ENCODE data around the gene ZNF768.
A peak's percentile ranks its signal among the peaks of the same experiment; 100 is the strongest.

ZNF768 gene

GRCh38 chr16:30490210-30490609 is 36.2 kb downstream of the ZNF768 start:
- Histone ChIP-seq H3K4me3 (ENCODE audit: low read depth, low read length) (no peak overlapping the region), H3K4me1 (ENCODE audit: control insufficient read depth in 1 of 2, insufficient read depth in 2 of 2, low read length in 2 of 2) (peaks cover 0 to 4% of the 10 kb centered on the region in 2 experiments), H3K14ac (ENCODE audit: low read length) (no peak overlapping the region), H4K12ac (ENCODE audit: low read depth, low read length) (no peak overlapping the region), H4K8ac (ENCODE audit: low read depth, low read length) (no peak overlapping the region), H4K91ac (ENCODE audit: low read depth, low read length) (no peak overlapping the region), H3K4me2 (ENCODE audit: low read length) (no peak overlapping the region), H3K36me3 (ENCODE audit: control insufficient read depth in 1 of 2, insufficient read depth in 2 of 2, low read length in 2 of 2) (no peaks in the 10 kb centered on the region), H2BK12ac (ENCODE audit: low read length) (no peak overlapping the region), H3K9ac (ENCODE audit: low read length) (no peak overlapping the region), H3K23ac (ENCODE audit: low read length) (no peak overlapping the region), H3K4ac (ENCODE audit: low read depth, low read length) (no peak overlapping the region), H2AK5ac (ENCODE audit: low read length) (no peak overlapping the region), H3K27me3 (ENCODE audit: insufficient read depth, low read length) (no peaks in the 10 kb centered on the region), H2BK120ac (ENCODE audit: insufficient read depth, low read length, poor library complexity) (no peak overlapping the region), H3K27ac (ENCODE audit: low read depth, low read length) (no peak overlapping the region), H2BK5ac (ENCODE audit: low read depth, low read length, poor library complexity) (no peak overlapping the region), H3K79me1 (ENCODE audit: low read length) (no peaks in the 10 kb centered on the region), H3K79me2 (ENCODE audit: control insufficient read depth, insufficient read depth, low read length, poor library complexity) (no peaks in the 10 kb centered on the region), H3K18ac (ENCODE audit: low read length) (no peak overlapping the region), H3K9me3 (ENCODE audit: insufficient read depth, low read depth, low read length) (no peaks in the 10 kb centered on the region), H2AFZ (ENCODE audit: insufficient read depth, low read length, poor library complexity) (no peak overlapping the region)
- WGBS (ENCODE audit: extremely low coverage, insufficient coverage, insufficient read length) = no CpG with 5 or more reads among the region's 6 CpGs
- DNase-seq = no peak

GRCh38 chr16:30488764-30489605 is 37.4 kb downstream of the ZNF768 start:
- no peak overlapping the region for H3K9ac ChIP-seq (ENCODE audit: low read length)
- H3K14ac ChIP-seq (ENCODE audit: low read length) = no peak overlapping the region
- no peak overlapping the region for H4K91ac ChIP-seq (ENCODE audit: low read depth, low read length)
- H3K18ac ChIP-seq (ENCODE audit: low read length) = no peak overlapping the region
- no peak overlapping the region for H2BK5ac ChIP-seq (ENCODE audit: low read depth, low read length, poor library complexity)
- H3K4ac ChIP-seq (ENCODE audit: low read depth, low read length) = no peak overlapping the region
- H3K27ac ChIP-seq (ENCODE audit: low read depth, low read length) = no peak overlapping the region
- no peaks in the 10 kb centered on the region for H3K9me3 ChIP-seq (ENCODE audit: insufficient read depth, low read depth, low read length)
- H3K4me3 ChIP-seq (ENCODE audit: low read depth, low read length) = no peak overlapping the region
- no peak overlapping the region for H2AK5ac ChIP-seq (ENCODE audit: low read length)
- no CpG with 5 or more reads among the region's 11 CpGs for WGBS (ENCODE audit: extremely low coverage, insufficient coverage, insufficient read length)
- no peak overlapping the region for H2AFZ ChIP-seq (ENCODE audit: insufficient read depth, low read length, poor library complexity)
- H3K23ac ChIP-seq (ENCODE audit: low read length) = no peak overlapping the region
- no peak overlapping the region for H2BK120ac ChIP-seq (ENCODE audit: insufficient read depth, low read length, poor library complexity)
- no peak overlapping the region for H2BK12ac ChIP-seq (ENCODE audit: low read length)
- H3K27me3 ChIP-seq (ENCODE audit: insufficient read depth, low read length) = no peaks in the 10 kb centered on the region
- H3K4me2 ChIP-seq (ENCODE audit: low read length) = no peak overlapping the region
- no peaks in the 10 kb centered on the region for H3K79me2 ChIP-seq (ENCODE audit: control insufficient read depth, insufficient read depth, low read length, poor library complexity)
- H4K8ac ChIP-seq (ENCODE audit: low read depth, low read length) = no peak overlapping the region
- H3K36me3 ChIP-seq (ENCODE audit: control insufficient read depth in 1 of 2, insufficient read depth in 2 of 2, low read length in 2 of 2) = no peaks in the 10 kb centered on the region
- H3K4me1 ChIP-seq (ENCODE audit: control insufficient read depth in 1 of 2, insufficient read depth in 2 of 2, low read length in 2 of 2) = peaks cover 0 to 4% of the 10 kb centered on the region in 2 experiments
- peak; percentile 84 to 86 for DNase-seq
- no peak overlapping the region for H4K12ac ChIP-seq (ENCODE audit: low read depth, low read length)
- no peaks in the 10 kb centered on the region for H3K79me1 ChIP-seq (ENCODE audit: low read length)

- Histone ChIP-seq H2AFZ (ENCODE audit: insufficient read depth, low read length, poor library complexity) (no peak overlapping the region), H3K4ac (ENCODE audit: low read depth, low read length) (no peak overlapping the region), H3K4me2 (ENCODE audit: low read length) (no peak overlapping the region), H3K36me3 (ENCODE audit: control insufficient read depth in 1 of 2, insufficient read depth in 2 of 2, low read length in 2 of 2) (no peaks in the 10 kb centered on the region), H3K4me1 (ENCODE audit: control insufficient read depth in 1 of 2, insufficient read depth in 2 of 2, low read length in 2 of 2) (peaks cover 0 to 4% of the 10 kb centered on the region in 2 experiments), H3K27ac (ENCODE audit: low read depth, low read length) (no peak overlapping the region), H4K8ac (ENCODE audit: low read depth, low read length) (no peak overlapping the region), H2BK120ac (ENCODE audit: insufficient read depth, low read length, poor library complexity) (no peak overlapping the region), H3K9me3 (ENCODE audit: insufficient read depth, low read depth, low read length) (no peaks in the 10 kb centered on the region), H3K18ac (ENCODE audit: low read length) (no peak overlapping the region), H2BK12ac (ENCODE audit: low read length) (no peak overlapping the region), H3K9ac (ENCODE audit: low read length) (no peak overlapping the region), H3K79me2 (ENCODE audit: control insufficient read depth, insufficient read depth, low read length, poor library complexity) (no peaks in the 10 kb centered on the region), H3K14ac (ENCODE audit: low read length) (no peak overlapping the region), H2AK5ac (ENCODE audit: low read length) (no peak overlapping the region), H4K91ac (ENCODE audit: low read depth, low read length) (no peak overlapping the region), H3K23ac (ENCODE audit: low read length) (no peak overlapping the region), H3K79me1 (ENCODE audit: low read length) (no peaks in the 10 kb centered on the region), H4K12ac (ENCODE audit: low read depth, low read length) (no peak overlapping the region), H3K27me3 (ENCODE audit: insufficient read depth, low read length) (no peaks in the 10 kb centered on the region), H2BK5ac (ENCODE audit: low read depth, low read length, poor library complexity) (no peak overlapping the region), H3K4me3 (ENCODE audit: low read depth, low read length) (no peak overlapping the region)
- no peak for DNase-seq
- WGBS (ENCODE audit: extremely low coverage, insufficient coverage, insufficient read length) = no CpG with 5 or more reads among the region's 7 CpGs
Measured at GRCh38 chr16:30485818-30486436, 40.4 kb downstream of the ZNF768 start.

GRCh38 chr16:30484887-30485286 is 41.5 kb downstream of the ZNF768 start:
- Histone ChIP-seq H2BK12ac (ENCODE audit: low read length) (no peak overlapping the region), H2AFZ (ENCODE audit: insufficient read depth, low read length, poor library complexity) (no peak overlapping the region), H2BK120ac (ENCODE audit: insufficient read depth, low read length, poor library complexity) (no peak overlapping the region), H2AK5ac (ENCODE audit: low read length) (no peak overlapping the region), H3K4me2 (ENCODE audit: low read length) (no peak overlapping the region), H3K79me2 (ENCODE audit: control insufficient read depth, insufficient read depth, low read length, poor library complexity) (no peaks in the 10 kb centered on the region), H2BK5ac (ENCODE audit: low read depth, low read length, poor library complexity) (no peak overlapping the region), H3K4me3 (ENCODE audit: low read depth, low read length) (no peak overlapping the region), H3K9ac (ENCODE audit: low read length) (no peak overlapping the region), H4K91ac (ENCODE audit: low read depth, low read length) (no peak overlapping the region), H3K27ac (ENCODE audit: low read depth, low read length) (no peak overlapping the region), H3K9me3 (ENCODE audit: insufficient read depth, low read depth, low read length) (no peaks in the 10 kb centered on the region), H3K23ac (ENCODE audit: low read length) (no peak overlapping the region), H3K4me1 (ENCODE audit: control insufficient read depth in 1 of 2, insufficient read depth in 2 of 2, low read length in 2 of 2) (peaks cover 0 to 4% of the 10 kb centered on the region in 2 experiments), H3K36me3 (ENCODE audit: control insufficient read depth in 1 of 2, insufficient read depth in 2 of 2, low read length in 2 of 2) (no peaks in the 10 kb centered on the region), H3K4ac (ENCODE audit: low read depth, low read length) (no peak overlapping the region), H3K79me1 (ENCODE audit: low read length) (no peaks in the 10 kb centered on the region), H4K12ac (ENCODE audit: low read depth, low read length) (no peak overlapping the region), H4K8ac (ENCODE audit: low read depth, low read length) (no peak overlapping the region), H3K18ac (ENCODE audit: low read length) (no peak overlapping the region), H3K27me3 (ENCODE audit: insufficient read depth, low read length) (no peaks in the 10 kb centered on the region), H3K14ac (ENCODE audit: low read length) (no peak overlapping the region)
- no peak for DNase-seq
